ENCODE data around the gene TTF2.

- TF ChIP-seq CTCF (IDR thresholded peaks at IDR 0.05): no peak
- TF ChIP-seq POLR2A (IDR thresholded peaks at IDR 0.05): no peak
Measured at GRCh38 chr1:117117697-117118096, 57.6 kb downstream of the TTF2 start.
